Stimulated activated CD8-positive, alpha-beta memory T cell treated with anti-CD3 and anti-CD28 coated beads, Interleukin-15, amount 100 ng/mL, for 1 hour (primary cell): ENCODE data around the gene NSRP1.
"Not testable (repeated sequence)": the region's sequence is repeated elsewhere in the genome, so short reads cannot be mapped to it uniquely, and the experiment has no call there.

Experiments used
- DNase-seq: peaks from one replicate; pipeline ENCODE4 v3.0.0-alpha.2; 2020; ENCODE audit warnings: low read depth

The NSRP1 gene, protein sequence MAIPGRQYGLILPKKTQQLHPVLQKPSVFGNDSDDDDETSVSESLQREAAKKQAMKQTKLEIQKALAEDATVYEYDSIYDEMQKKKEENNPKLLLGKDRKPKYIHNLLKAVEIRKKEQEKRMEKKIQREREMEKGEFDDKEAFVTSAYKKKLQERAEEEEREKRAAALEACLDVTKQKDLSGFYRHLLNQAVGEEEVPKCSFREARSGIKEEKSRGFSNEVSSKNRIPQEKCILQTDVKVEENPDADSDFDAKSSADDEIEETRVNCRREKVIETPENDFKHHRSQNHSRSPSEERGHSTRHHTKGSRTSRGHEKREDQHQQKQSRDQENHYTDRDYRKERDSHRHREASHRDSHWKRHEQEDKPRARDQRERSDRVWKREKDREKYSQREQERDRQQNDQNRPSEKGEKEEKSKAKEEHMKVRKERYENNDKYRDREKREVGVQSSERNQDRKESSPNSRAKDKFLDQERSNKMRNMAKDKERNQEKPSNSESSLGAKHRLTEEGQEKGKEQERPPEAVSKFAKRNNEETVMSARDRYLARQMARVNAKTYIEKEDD

GRCh38 chr17:30116661-30117551 lies at the start of gene NSRP1:
Gene NSRP1 (plus strand): TSS chr17:30116816. CDS start chr17:30116844, 28 bp downstream.
- DNase-seq = peak; percentile 87

GRCh38 chr17:30068465-30068864 lies 48.2 kb upstream of the NSRP1 start:
- no peak for DNase-seq

GRCh38 chr17:30074254-30074653 lies 42.4 kb upstream of the NSRP1 start:
- DNase-seq = no peak

DNA sequence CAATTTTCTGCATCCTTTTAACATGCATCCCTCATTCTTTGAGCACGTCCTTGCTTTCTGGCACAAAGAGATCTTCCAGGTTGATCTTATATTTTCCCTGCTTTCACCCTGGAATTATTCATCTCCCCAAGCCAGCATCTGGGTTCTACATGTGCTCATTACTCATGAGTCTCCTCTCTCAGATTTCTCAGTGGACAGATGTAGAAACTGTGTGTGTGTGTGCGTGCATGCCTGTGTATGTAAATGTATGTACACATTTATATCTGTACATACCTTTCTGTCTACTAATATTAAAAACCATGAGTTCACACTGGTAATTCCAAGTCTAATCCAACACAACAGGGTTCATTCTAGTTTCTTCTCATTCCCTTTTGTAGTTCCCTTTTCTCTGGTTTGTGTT lies 41.9 kb upstream of the NSRP1 start:
- DNase-seq = no peak

GRCh38 chr17:30082773-30083172 lies 33.8 kb upstream of the NSRP1 start:
- no peak for DNase-seq

DNA sequence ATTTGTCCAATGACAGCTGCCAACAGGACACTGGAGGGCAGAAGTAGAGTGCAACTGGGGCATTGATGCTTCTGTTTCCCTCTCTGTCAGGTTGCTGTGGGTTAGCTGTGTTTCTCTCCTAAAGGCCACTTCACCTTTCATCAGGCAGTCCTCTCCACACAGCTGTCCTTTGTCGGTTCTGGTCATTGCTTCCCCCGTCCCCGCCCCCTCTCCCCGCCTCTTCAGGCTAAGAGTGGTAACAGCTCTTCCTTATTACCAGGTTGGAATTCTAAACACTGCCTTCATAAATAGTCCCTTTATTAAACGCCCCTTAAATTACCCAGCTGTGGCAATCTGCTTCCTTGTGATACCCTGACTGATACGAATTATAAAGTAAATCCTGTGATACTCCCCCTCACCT lies 31.8 kb upstream of the NSRP1 start:
- no peak for DNase-seq

- no peak for DNase-seq
These were observed 29.7 kb upstream of the NSRP1 start for GRCh38 chr17:30086896-30087295.

GRCh38 chr17:30087431-30087830 lies 29.2 kb upstream of the NSRP1 start:
- not testable (repeated sequence) for DNase-seq

GRCh38 chr17:30091121-30091670 lies 25.4 kb upstream of the NSRP1 start:
- DNase-seq = no peak

DNA sequence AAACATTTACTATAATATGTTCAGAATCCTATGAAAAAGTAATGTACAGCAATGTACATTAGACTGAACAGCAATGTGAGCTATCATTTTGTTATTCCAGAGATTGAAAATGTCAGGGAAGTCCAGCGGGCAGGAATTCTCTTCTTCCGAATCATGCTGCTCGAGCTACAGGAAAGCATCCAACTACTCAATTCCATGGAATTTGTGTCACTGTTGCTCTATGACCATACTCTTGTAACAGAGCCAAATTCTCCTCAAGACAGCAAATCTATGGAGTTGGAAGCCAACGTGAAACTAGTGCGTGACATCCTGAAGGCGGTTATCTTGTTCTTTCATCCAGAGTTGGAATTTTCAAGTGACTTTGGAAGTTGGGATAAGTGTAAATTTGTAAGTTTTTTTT lies 24.8 kb upstream of the NSRP1 start:
- no peak for DNase-seq

DNA sequence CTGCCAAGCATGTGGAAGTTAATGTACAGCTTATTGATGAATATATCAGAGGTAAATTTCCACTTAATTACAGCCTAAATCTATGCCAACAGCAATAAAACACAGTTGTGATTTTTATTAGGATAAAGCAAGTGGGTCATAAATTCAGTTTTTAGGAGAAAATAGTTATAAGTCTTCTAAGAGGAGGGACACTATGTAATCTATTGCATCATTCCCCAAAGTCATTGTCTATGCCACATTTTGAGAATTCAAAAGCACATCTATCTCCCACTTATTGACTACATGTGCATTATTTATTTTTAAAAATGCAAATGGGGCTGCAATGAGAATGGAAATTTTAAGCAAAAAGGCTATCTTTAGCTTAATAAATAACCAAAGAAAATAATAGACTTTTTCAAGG lies 23.7 kb upstream of the NSRP1 start:
- DNase-seq = no peak

DNA sequence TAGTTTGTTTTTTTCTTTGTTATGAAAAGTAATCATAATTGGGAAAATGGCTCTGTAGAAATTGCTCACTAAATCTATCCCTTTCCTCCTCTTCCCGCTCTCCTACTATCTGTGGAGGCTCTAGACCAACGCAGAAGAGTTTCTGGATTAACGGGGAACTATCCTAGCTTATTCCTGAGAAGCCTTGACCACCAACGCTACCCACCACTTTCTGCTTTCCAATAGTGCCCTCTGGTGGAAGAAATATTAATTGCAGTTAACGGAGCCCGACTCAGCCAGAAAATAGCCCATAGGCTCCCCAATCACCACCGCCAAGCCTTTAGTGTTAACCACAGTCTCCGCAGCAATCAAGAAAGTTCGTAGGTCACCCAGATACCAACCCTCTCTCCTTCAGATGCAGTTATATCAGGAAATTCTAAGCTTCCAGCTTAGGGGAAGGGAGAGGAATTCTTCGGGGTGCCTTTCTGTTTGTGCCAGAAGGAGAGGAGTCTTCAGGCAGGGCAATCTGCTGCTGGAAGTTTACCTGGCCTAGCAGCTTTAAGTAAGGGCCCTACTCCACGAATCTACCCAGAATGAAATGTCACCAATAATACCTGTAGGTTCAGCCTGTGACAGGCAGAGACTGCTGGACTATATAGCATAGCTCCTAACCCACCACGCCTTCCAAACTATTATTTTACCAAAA lies 23.0 kb upstream of the NSRP1 start:
- DNase-seq = peak; percentile 16

- no peak for DNase-seq
These were observed 20.9 kb upstream of the NSRP1 start for GRCh38 chr17:30095507-30096244.

- DNase-seq = no peak
These were observed 14.8 kb upstream of the NSRP1 start for GRCh38 chr17:30101686-30102390.

DNA sequence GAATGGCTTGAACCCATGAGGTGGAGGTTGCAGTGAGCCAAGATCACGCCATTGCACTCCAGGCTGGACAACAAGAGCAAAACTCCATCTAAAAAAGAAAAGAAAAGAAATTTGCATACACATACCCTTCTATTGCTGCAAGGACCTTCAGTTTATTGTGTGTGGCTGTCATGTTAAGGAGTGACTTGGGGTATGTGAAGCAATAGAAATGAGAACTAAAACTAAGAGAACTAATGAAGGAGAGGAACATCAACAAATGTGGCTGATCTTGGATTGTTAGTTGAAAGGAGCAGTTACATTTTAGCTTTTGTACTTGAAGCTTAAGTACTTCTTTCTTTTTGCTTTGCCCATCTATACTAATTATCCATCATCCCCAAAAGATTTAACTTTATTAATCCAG lies 12.7 kb upstream of the NSRP1 start:
- no peak for DNase-seq

GRCh38 chr17:30104575-30105339 lies 11.9 kb upstream of the NSRP1 start:
- peak; percentile 54 for DNase-seq

- DNase-seq = no peak
These were observed 3.8 kb upstream of the NSRP1 start for GRCh38 chr17:30112794-30113193.

DNA sequence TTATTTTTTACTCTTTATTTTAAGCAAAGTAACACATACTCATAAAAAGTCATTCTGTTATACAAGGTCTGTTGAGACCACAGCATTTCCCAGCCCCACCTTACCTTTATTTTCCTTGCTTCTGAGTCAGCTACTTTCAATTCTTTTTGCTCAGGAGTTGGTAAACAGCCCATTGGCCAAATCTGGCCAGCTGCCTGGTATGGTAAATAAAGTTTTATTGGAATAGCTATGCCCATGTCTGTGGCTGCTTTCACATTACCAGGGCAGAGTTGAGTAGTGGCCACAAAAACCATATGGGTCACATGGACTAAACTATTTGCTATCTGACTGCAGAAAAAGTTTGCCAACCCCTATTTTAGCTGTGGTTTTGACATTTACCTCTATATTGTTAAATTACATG lies 3.4 kb upstream of the NSRP1 start:
- no peak for DNase-seq

DNA sequence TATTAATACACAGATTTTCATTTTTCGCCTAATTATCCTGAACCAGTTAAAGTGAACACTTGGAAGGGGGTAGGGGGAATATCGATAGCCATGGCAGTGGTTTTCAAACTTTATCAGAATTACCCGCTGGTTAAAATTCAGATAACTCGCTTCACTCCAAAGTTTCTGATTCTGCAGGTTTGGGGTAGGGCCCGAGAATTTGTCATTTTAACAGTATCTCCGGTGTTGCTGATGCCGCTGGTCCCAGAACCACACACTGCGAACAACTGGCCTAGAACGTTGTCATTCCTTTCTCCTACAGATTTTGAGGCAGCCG lies 313 bp upstream of the NSRP1 start:
- no peak for DNase-seq

GRCh38 chr17:30117675-30118081 lies 1.1 kb downstream of the NSRP1 start:
- no peak for DNase-seq
